GM21786 (cell line): ENCODE results near the gene ITPRIP.
A peak's percentile ranks its signal among the peaks of the same experiment; 100 is the strongest.

Experiments used
- ATAC-seq: cut with Tn5 transposase; IDR thresholded peaks from one replicate; pipeline ENCODE4 v1.9.1; 2021; ENCODE audit not compliant: unreplicated experiment

The ITPRIP gene

GRCh38 chr10:104340641-104341040 is 2.4 kb upstream of the ITPRIP start:
- ATAC-seq, result no peak

GRCh38 chr10:104340111-104340526 is 1.9 kb upstream of the ITPRIP start:
- ATAC-seq, result no peak

GRCh38 chr10:104339469-104340110 is 1.3 kb upstream of the ITPRIP start:
- ATAC-seq, result no peak

- ATAC-seq, result peak; percentile 39
Observed at GRCh38 chr10:104337521-104337984, 712 bp downstream of the ITPRIP start.

- ATAC-seq, result peak; percentile 20
Observed at GRCh38 chr10:104336821-104337467, 1.3 kb downstream of the ITPRIP start.

- ATAC-seq, result no peak
Observed at GRCh38 chr10:104334965-104335650, 3.2 kb downstream of the ITPRIP start.

GRCh38 chr10:104334561-104334960 is 3.7 kb downstream of the ITPRIP start:
- ATAC-seq, result no peak

- ATAC-seq, result no peak
Observed at GRCh38 chr10:104333728-104334373, 4.4 kb downstream of the ITPRIP start.

- ATAC-seq, result no peak
Observed at GRCh38 chr10:104333032-104333727, 5.1 kb downstream of the ITPRIP start.

GRCh38 chr10:104332243-104333031 is 5.8 kb downstream of the ITPRIP start:
- no peak for ATAC-seq

GRCh38 chr10:104331208-104331838 is 6.9 kb downstream of the ITPRIP start:
- ATAC-seq, result no peak

- ATAC-seq, result no peak
Observed at GRCh38 chr10:104330168-104331110, 7.8 kb downstream of the ITPRIP start.

- no peak for ATAC-seq
Observed at GRCh38 chr10:104329735-104330134, 8.5 kb downstream of the ITPRIP start.

- ATAC-seq, result peak; percentile 48
Observed at GRCh38 chr10:104328896-104329710, 9.2 kb downstream of the ITPRIP start.

GRCh38 chr10:104328646-104328895 is 9.7 kb downstream of the ITPRIP start:
- no peak for ATAC-seq

GRCh38 chr10:104327745-104328645 is 10.3 kb downstream of the ITPRIP start:
- ATAC-seq, result no peak

- ATAC-seq, result no peak
Observed at GRCh38 chr10:104326991-104327610, 11.2 kb downstream of the ITPRIP start.
